Mucosa of descending colon (tissue), 3 donors: ENCODE measurements around the gene ZCCHC14. TPM values are rescaled to one million over a fixed set of nuclear protein-coding genes. Genes with fewer than 3 reads are reported as not detected.
"Not testable (repeated sequence)": the region's sequence is repeated elsewhere in the genome, so short reads cannot be mapped to it uniquely, and the experiment has no call there.

ENCODE experiments used
- ATAC-seq: fragments of 200-7000 bp; cut with Tn5 transposase; one replicate; pipeline ENCODE4 v1.9.1; 2020; ENCODE audit warnings: mild to moderate bottlenecking, moderate library complexity
- DNase-seq, 3 donors: peaks; one replicate each; pipeline ENCODE4 v3.0.0-alpha.2; 2020
- H3K36me3 ChIP-seq: fragments of 200-600 bp; one replicate; pipeline ENCODE4 v1.8.0; 2021; ENCODE audit warnings: low read depth, mild to moderate bottlenecking
- H3K4me1 ChIP-seq: fragments of 200-600 bp; one replicate; pipeline ENCODE4 v1.8.0; 2021; ENCODE audit warnings: low read depth, mild to moderate bottlenecking
- H3K4me3 ChIP-seq: fragments of 200-600 bp; one replicate; pipeline ENCODE4 v1.8.0; 2021; ENCODE audit warnings: mild to moderate bottlenecking
- H3K9me3 ChIP-seq: fragments of 200-600 bp; one replicate; pipeline ENCODE4 v1.8.0; 2021; ENCODE audit warnings: mild to moderate bottlenecking
- intact Hi-C, 2 donors: fragments of 100-400 bp; cut with DNase I in 1 of 2; cut with micrococcal nuclease in 1 of 2; formaldehyde crosslinking; loops; one replicate each; pipeline versions ENCODE4 v1.11.0 to v1.11.1; 2022; cut with DNase I, micrococcal nuclease
- total RNA-seq, 3 donors: library from RNA; stranded (reverse); fragmentation: NEBNext Ultra II Directional in 2 of 3; extraction: Animal tissue kit (Norgen Biotek cat#: 25700) in 2 of 3; gene quantifications; one replicate each; pipeline versions ENCODE4 v1.2.1 to v1.2.4, GENCODE V29; 2021 to 2023
- TF ChIP-seq, protein P1 (sequence below): fragments of 200-600 bp; IDR thresholded peaks from one replicate; pipeline ENCODE4 v1.8.0; 2022; ENCODE audit warnings: antibody characterized with exemption, mild to moderate bottlenecking
- donor health status: DM: no; HTN: no; CAD: no; lungs with moderate emphysema.
- donor health status: DM: no; HTN: no; CAD: no.
- donor health status: DM: no; HTN: yes; CAD: no.

The ZCCHC14 gene
- total RNA-seq, 3 donors from 2014 or later = 30.3 to 36.4 (median 32.3) TPM

DNA sequence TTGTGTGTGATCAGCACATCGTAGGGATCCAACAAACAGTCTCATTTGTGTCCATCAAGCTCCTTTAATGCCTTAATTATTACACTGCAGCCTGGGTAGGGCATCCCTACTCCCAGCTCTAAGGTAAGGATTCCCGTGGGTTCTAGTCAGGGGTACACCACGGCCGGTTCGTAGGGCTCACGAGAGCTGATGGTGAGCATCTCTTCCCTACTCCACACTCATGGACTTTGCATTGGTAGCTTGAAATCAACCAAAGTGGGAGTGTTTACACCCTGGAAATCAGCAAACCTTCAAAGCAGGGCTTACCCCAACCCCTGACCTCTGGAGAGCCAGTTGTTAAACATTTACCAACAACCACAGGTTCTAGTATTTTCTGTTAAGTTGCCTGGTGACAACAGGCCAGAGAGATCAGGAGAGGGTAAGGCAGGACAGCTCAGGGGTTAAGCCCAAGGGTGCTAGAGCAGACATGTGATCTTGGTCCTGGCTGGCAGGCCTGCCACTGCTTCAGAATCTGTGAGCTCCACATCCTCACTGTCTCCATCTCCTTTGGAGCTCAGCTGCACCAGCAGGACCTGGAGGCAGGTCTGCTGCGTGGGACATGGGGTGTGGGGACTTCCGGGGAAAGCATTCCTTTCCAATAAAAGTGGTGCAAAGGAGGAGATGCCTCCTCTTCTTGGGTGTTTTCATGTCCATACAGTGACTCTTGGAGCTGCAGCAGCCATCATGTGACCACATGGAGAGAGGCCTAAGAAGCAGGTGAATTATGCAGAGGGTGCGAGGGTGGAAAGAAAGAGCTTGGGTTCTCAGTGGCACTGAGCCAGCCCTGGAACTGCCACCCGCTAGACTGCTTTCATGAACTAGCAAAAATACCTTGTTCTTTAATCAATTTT lies 36.1 kb upstream of the ZCCHC14 start:
- no peak for DNase-seq
- ATAC-seq = no peak
- Histone ChIP-seq H3K4me1 (no peaks in the 10 kb centered on the region), H3K9me3 (peaks cover 12% of the 10 kb centered on the region), H3K36me3 (no peaks in the 10 kb centered on the region), H3K4me3 (no peak overlapping the region)
- TF ChIP-seq, protein P1, sequence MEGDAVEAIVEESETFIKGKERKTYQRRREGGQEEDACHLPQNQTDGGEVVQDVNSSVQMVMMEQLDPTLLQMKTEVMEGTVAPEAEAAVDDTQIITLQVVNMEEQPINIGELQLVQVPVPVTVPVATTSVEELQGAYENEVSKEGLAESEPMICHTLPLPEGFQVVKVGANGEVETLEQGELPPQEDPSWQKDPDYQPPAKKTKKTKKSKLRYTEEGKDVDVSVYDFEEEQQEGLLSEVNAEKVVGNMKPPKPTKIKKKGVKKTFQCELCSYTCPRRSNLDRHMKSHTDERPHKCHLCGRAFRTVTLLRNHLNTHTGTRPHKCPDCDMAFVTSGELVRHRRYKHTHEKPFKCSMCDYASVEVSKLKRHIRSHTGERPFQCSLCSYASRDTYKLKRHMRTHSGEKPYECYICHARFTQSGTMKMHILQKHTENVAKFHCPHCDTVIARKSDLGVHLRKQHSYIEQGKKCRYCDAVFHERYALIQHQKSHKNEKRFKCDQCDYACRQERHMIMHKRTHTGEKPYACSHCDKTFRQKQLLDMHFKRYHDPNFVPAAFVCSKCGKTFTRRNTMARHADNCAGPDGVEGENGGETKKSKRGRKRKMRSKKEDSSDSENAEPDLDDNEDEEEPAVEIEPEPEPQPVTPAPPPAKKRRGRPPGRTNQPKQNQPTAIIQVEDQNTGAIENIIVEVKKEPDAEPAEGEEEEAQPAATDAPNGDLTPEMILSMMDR = no peak
- intact Hi-C loops = no loop called here

DNA sequence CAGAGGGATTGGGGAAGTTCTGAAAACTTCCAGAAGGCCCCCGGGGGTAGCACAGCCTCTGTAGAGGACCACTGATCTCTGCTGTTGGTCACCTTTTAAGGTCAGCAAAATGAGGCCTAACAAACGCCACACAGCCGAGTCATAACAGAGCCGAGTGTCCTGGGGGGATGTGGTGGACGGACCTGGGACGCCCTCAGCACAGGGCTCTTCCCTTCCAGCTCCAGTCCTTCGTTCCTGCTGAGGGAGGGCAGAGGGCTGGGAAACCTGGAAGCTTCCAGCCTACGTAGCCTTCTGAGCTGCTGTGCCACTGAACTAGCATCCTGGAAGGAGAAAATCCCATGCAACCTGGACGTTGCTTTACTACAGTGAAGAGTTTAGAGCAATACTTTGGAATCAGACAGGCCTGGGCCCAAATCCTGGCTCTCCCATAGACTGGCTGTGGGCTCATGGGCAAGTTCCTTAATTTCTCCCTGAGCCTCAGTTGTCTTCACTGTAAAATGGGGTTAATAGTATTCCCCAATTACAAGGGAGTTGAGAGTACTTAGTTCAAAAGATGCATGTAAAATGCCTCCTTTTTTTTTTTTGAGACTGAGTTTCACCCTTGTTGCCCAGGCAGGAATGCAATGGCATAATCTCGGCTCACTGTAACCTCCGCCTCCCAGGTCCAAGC lies 34.4 kb upstream of the ZCCHC14 start:
- TF ChIP-seq, protein P1 = no peak
- intact Hi-C loops = no loop called here
- DNase-seq = no peak
- ATAC-seq = no peak
- no peaks in the 10 kb centered on the region for H3K36me3 ChIP-seq
- H3K4me1 ChIP-seq = no peaks in the 10 kb centered on the region
- H3K9me3 ChIP-seq = peaks cover 4% of the 10 kb centered on the region
- no peak overlapping the region for H3K4me3 ChIP-seq

DNA sequence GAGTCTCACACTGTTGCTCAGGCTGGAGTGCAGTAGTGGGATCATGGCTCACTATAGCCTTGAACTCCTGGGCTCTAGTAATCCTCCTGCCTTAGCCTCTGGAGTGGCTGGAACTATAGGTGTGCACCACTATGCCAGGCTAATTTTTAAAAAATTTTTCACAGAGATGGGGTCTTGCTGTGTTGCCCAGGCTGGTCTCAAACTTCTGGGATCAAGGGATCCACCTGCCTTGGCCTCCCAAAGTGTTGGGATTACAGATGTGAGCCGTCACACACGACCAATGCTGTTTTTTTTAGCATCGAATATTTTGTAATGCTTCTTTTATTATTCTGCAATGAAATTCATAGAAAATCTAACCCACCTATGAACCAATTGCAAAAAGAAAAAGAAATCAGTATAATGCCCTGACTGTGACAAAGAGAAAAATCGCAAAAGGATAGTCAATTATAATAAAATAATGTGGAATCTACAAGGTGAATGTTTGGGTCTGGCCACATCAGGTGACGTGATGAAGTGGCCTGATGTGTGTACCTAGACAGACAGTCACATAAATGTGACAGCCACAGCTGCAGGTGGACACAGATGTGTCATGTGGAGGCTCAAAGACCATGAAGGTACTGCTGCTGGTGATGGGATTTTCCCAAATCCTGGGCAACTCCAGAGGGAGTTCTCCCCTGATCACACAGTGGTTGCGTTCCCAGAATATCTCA lies 33.6 kb upstream of the ZCCHC14 start:
- H3K4me1 ChIP-seq = no peaks in the 10 kb centered on the region
- intact Hi-C loops = no loop called here
- no peak for DNase-seq
- no peak overlapping the region for H3K4me3 ChIP-seq
- peaks cover 4% of the 10 kb centered on the region for H3K9me3 ChIP-seq
- no peak for ATAC-seq
- TF ChIP-seq, protein P1 = no peak
- no peaks in the 10 kb centered on the region for H3K36me3 ChIP-seq

DNA sequence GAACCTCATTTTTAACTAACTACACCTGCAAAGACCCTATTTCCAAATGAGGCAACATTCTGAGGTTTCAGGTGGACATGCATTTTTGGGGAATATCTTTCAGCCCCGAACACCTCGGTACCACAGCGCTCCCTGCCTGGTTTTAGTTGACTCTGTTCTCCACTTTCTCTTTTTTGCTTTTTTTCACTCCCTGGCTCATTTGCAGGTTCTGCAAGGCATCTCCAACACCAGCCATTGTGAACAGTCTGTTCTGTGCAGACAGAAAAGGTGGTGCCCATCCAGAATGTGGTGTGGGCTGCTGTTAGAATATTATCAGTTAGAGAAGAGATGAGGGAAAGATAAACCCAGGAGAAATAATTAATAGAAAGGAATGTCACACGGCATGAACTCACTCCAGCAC lies 32.5 kb upstream of the ZCCHC14 start:
- ATAC-seq = no peak
- peaks cover 4% of the 10 kb centered on the region for H3K9me3 ChIP-seq
- TF ChIP-seq, protein P1 = no peak
- DNase-seq = no peak
- no peaks in the 10 kb centered on the region for H3K4me1 ChIP-seq
- H3K4me3 ChIP-seq = no peak overlapping the region
- intact Hi-C loops = no loop called here
- no peaks in the 10 kb centered on the region for H3K36me3 ChIP-seq

DNA sequence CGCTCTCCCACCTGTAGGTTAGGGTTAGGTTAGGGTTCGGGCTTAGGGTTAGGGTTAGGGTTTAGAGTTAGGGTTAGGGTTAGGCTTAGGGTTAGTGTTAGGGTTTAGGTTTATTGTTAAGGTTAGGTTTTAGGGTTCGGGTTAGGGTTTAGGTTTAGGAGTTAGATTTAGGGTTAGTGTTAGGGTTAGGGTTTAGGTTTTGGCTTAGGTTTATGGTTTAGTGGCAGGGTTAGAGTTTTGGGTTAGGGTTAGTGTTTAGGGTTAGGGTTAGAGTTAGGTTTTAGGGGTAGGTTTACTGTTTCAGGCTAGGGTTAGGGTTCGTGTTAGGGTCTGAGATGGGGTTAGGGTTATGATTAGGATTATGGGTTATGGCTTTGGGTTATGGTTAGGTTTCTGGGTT lies 31.6 kb upstream of the ZCCHC14 start:
- Histone ChIP-seq H3K9me3 (peaks cover 2% of the 10 kb centered on the region), H3K4me3 (no peak overlapping the region), H3K36me3 (no peaks in the 10 kb centered on the region), H3K4me1 (no peaks in the 10 kb centered on the region)
- intact Hi-C loops = no loop called here
- TF ChIP-seq, protein P1 = no peak
- DNase-seq (no peak), ATAC-seq (no peak)

DNA sequence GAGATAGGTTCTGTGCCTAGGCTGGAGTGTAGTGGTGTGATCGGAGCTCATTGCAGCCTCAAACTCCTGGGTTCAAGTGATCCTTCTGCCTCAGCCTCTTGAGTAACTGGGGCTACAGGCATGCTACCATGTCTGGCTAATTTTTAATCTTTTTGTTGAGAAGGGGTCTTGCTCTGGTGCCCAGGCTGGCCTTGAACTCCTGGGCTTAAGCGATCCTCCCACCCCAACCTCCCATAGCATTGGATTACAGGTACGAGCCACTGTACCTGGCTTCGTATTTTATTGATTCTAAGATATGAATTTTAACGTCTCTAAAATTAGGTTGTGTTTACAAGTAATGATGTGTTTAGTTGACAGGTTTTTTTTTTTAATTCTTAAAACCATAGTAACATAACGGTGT lies 30.8 kb upstream of the ZCCHC14 start:
- H3K4me3 ChIP-seq, H3K4me1 ChIP-seq, intact Hi-C loops, H3K36me3 ChIP-seq, H3K9me3 ChIP-seq, ATAC-seq, DNase-seq: not testable (repeated sequence)

DNA sequence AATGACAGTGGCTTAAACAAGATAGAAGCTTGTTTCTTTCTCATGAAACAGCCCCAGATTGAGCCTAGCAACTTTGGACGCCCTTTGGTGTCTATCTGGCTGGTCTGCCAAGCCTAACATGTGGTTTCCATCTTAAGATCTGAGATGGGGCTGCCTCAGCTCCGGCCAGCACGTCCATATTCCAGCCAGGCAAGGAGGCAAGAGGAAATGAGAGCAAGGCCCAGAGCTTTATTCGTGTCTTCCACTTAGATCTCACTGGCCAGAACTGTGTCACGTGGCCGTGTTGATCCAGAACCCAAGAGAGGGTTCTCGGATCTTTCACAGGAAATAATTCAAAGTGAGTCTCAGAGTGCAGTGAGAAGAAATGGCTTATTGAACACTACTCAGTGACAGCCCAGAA lies 28.9 kb upstream of the ZCCHC14 start:
- ATAC-seq, H3K9me3 ChIP-seq, H3K4me3 ChIP-seq, H3K36me3 ChIP-seq, H3K4me1 ChIP-seq, intact Hi-C loops: not testable (repeated sequence)
- DNase-seq = peak in 1 of 3 donors; percentile 29

DNA sequence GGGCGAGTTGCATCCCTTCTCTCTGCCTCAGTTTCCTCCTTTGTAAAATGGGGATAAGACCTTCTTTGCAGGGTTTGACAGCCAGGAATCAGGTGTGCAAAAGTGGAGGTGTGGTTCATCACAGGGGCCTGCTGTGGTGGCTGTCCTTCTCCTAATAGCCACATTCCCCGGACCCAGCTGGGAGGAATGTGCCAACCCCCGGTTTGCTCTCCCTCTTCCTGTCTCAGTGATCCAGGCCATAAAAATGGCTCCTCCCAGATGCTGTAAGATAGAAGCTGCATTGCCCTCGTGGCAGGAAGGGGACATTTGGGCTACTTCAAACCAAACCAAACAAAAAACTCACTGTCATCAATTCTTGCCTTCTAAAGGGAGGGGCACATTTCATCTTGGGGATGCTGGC lies 26.3 kb upstream of the ZCCHC14 start:
- H3K36me3 ChIP-seq, H3K9me3 ChIP-seq, H3K4me1 ChIP-seq, ATAC-seq, H3K4me3 ChIP-seq, DNase-seq, intact Hi-C loops: not testable (repeated sequence)
